HG03460 (cell line): Measurements from ENCODE around the gene CACNA1F.
A peak's percentile ranks its signal among the peaks of the same experiment; 100 is the strongest.
"Not testable (repeated sequence)": the region's sequence is repeated elsewhere in the genome, so short reads cannot be mapped to it uniquely, and the experiment has no call there.

Source experiments
- ATAC-seq: cut with Tn5 transposase; IDR thresholded peaks from one replicate; pipeline ENCODE4 v1.9.1; 2021; ENCODE audit not compliant: unreplicated experiment

Gene CACNA1F

GRCh38 chrX:49177873-49178480 lies 55.2 kb downstream of the CACNA1F start:
- ATAC-seq, result no peak

- no peak for ATAC-seq
Observed at GRCh38 chrX:49177338-49177833, 55.8 kb downstream of the CACNA1F start.

- no peak for ATAC-seq
Observed at GRCh38 chrX:49176421-49177326, 56.5 kb downstream of the CACNA1F start.

- ATAC-seq, result no peak
Observed at GRCh38 chrX:49175435-49176274, 57.5 kb downstream of the CACNA1F start.

GRCh38 chrX:49174723-49175122 lies 58.4 kb downstream of the CACNA1F start:
- ATAC-seq, result no peak

GRCh38 chrX:49173544-49173943 lies 59.6 kb downstream of the CACNA1F start:
- ATAC-seq, result not testable (repeated sequence)

- ATAC-seq, result peak; percentile 60
Observed at GRCh38 chrX:49172280-49172780, 60.8 kb downstream of the CACNA1F start.

- peak; percentile 38 for ATAC-seq
Observed at GRCh38 chrX:49171752-49172279, 61.3 kb downstream of the CACNA1F start, which contains the start of gene PLP2. TSS of gene PLP2 (plus strand) at chrX:49171898. CDS start at chrX:49172001, 103 bp downstream.

- ATAC-seq, result no peak
Observed at GRCh38 chrX:49167740-49168108, 65.4 kb downstream of the CACNA1F start.

GRCh38 chrX:49166914-49167739 lies 66.0 kb downstream of the CACNA1F start:
- peak; percentile 22 for ATAC-seq

GRCh38 chrX:49165901-49166881 lies 66.9 kb downstream of the CACNA1F start:
- ATAC-seq, result peak; percentile 36

GRCh38 chrX:49164589-49165360 lies 68.4 kb downstream of the CACNA1F start:
- ATAC-seq, result no peak

GRCh38 chrX:49163555-49164419 lies 69.4 kb downstream of the CACNA1F start:
- peak; percentile 36 for ATAC-seq

- ATAC-seq, result no peak
Observed at GRCh38 chrX:49162620-49163019, 70.5 kb downstream of the CACNA1F start, which contains the start of gene MAGIX. TSS of gene MAGIX (plus strand) at chrX:49162758. CDS start at chrX:49162890, 132 bp downstream.

GRCh38 chrX:49161632-49162031 lies 71.5 kb downstream of the CACNA1F start:
- ATAC-seq, result no peak

GRCh38 chrX:49160908-49161307 lies 72.2 kb downstream of the CACNA1F start:
- ATAC-seq, result no peak

GRCh38 chrX:49157194-49157593 lies 75.9 kb downstream of the CACNA1F start:
- no peak for ATAC-seq
